ENCODE results near the gene ACSL1.
"Not testable (repeated sequence)": the region's sequence is repeated elsewhere in the genome, so short reads cannot be mapped to it uniquely, and the experiment has no call there.

The ACSL1 gene

GRCh38 chr4:184787766-184788503, 37.8 kb downstream of the ACSL1 start:
- TF ChIP-seq ZFX (IDR thresholded peaks at IDR 0.05) = no peak
- no peak for TF ChIP-seq CTCF (conservative IDR thresholded peaks at IDR 0.05)
- H3K27ac ChIP-seq = no peak overlapping the region

DNA sequence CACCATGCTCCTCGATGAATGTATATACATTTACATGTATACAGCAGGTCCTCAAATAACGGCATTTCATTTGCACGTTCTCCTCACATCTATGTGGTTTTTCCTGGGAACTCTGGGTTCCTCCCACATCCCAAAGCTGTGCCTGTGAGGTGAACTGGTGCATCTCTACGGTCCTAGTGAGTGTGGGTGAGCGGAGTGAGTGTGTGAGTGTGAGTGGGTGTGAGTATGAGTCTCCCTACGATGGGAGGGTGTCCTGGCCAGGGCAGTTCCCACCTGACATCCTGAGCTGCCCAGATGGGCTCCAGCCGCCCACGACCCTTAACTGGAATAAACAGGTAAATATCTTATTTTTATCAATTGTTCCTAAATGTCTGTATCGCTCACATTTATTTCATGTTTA, 40.0 kb downstream of the ACSL1 start:
- TF ChIP-seq ZFX (IDR thresholded peaks at IDR 0.05) = no peak
- no peak for TF ChIP-seq CTCF (conservative IDR thresholded peaks at IDR 0.05)
- no peak overlapping the region for H3K27ac ChIP-seq

DNA sequence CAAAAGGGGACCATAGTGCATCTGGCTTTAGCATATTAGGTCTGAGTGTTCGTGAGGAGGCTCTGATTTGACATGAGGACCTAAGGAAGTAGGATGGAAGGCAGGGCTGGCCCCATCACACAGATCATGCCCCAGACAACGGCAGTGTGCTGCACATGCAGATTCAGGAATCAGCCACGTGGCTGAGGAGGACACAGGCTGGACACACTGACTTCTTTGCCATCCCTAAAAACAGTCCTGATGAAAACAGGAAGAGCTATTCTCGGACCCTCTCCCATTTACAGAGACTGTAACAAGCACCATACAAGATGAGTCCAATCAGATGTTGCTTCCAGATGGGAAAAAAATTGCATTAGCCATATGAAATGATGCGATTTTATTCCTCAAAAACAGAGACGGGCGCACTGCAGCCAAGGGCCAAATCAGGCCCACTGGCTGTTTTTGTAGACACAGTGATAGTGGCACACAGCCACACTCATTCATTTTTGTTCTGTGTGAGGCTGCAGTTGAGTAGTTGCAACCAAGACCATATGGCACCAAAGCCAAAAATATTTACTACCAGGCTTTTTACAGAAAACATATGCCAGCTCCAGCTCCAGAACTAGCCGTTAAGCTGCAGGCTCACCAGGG, 41.0 kb downstream of the ACSL1 start:
- TF ChIP-seq CTCF (conservative IDR thresholded peaks at IDR 0.05) = no peak
- TF ChIP-seq ZFX (IDR thresholded peaks at IDR 0.05) = no peak

GRCh38 chr4:184782731-184783373, 42.9 kb downstream of the ACSL1 start:
- TF ChIP-seq CTCF (conservative IDR thresholded peaks at IDR 0.05) = no peak
- TF ChIP-seq ZFX (IDR thresholded peaks at IDR 0.05) = no peak

More for the DNA sequence above, 41.0 kb downstream of the ACSL1 start:
- H3K27ac ChIP-seq = no peak overlapping the region

GRCh38 chr4:184779160-184779559, 46.6 kb downstream of the ACSL1 start:
- H3K27ac ChIP-seq = not testable (repeated sequence)

More at GRCh38 chr4:184782731-184783373, 42.9 kb downstream of the ACSL1 start:
- no peak overlapping the region for H3K27ac ChIP-seq

DNA sequence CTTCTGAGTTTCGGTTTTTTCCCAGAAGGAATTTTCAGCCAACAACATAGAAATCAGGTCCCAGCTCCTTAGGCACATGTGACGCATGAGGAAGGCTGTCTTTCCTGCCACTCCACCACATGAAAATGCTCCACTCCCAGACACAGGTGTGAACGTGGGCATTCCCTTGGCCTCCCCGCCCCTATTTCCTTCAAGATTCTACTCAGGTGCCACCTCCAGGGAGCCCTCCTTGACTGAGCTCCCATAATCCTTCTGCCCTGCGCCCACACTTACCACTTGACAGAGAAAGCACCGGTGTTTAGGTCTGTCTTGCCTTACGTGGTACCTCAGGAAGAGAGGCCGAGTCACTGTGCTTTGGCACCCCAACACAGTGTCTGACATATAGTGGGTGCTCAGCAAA, 47.4 kb downstream of the ACSL1 start:
- H3K27ac ChIP-seq = no peak overlapping the region
- TF ChIP-seq CTCF (conservative IDR thresholded peaks at IDR 0.05) (no peak), ZFX (IDR thresholded peaks at IDR 0.05) (no peak)

DNA sequence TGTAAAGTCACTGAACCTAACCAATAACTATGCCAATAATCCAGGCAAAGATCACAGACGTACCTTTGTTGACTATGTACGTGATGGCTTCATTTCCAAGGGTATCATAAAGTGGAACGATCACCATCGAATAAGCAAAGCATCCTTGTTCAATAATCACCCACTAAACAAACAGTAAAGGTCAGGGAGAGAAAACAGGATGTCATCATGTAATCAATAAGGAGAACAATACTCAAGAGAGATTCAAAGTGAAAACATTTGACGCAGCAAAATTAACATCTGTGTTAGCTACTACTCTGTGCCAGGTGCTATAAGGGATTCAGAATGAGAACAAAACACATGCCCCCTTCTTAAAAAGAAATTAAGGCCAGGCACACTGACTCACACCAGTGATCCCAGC, 48.9 kb downstream of the ACSL1 start:
- no peak overlapping the region for H3K27ac ChIP-seq
- no peak for TF ChIP-seq CTCF (conservative IDR thresholded peaks at IDR 0.05)
- no peak for TF ChIP-seq ZFX (IDR thresholded peaks at IDR 0.05)
